GM23248 (cell line): ENCODE data around the gene SLC10A7.

Experiments
- EZH2 ChIP-seq: fragments of 200-600 bp; sonication (generic); IDR thresholded peaks from 2 replicates; pipeline ENCODE4 v1.6.1; 2018; ENCODE audit warnings: antibody characterized with exemption, mild to moderate bottlenecking; ENCODE audit not compliant: insufficient read depth, poor library complexity, severe bottlenecking
- EZH2phosphoT487 ChIP-seq: fragments of 200-600 bp; sonication (generic); IDR thresholded peaks from 2 replicates; pipeline ENCODE4 v1.6.1; 2018; ENCODE audit warnings: antibody characterized with exemption, moderate library complexity, mild to moderate bottlenecking, low read depth; ENCODE audit not compliant: insufficient read depth

DNA sequence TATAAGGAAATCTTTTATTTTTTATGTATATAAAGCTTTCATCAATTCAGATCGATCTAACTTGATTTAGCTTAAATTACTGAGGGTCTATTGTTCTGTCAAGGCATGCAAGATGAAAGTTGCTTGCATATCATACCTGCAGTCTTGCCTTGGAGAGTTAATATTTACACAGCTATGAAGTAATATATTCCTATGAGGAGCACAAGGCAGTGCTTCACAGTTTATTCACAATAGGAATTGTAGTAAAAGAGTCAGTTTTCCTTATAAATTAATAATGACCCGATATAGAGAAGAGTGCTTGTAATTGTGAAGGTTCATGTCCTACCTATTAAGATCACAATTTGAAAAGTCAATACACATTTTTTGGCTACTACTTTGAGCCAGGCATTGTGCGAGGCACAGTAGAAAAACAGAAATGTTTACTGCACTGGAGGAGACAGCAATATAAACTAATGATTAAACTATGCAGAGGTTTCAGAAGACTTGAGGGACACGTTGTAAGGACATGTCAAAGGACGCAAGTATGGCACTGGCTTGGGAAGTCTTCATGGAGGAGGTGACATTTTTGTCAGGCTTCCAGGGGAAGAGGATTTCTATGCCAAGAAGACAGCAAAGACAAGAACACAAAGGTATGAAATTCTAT, 268.6 kb downstream of the SLC10A7 start:
- TF ChIP-seq EZH2 (no peak), EZH2phosphoT487 (no peak)
